Measurements from ENCODE around the gene AASS. TPM values are rescaled to one million over a fixed set of nuclear protein-coding genes. Genes with fewer than 3 reads are reported as not detected.
"Not testable (repeated sequence)": the region's sequence is repeated elsewhere in the genome, so short reads cannot be mapped to it uniquely, and the experiment has no call there.

The AASS gene
- total and polyA plus RNA-seq, 2 experiments from 2014 or later, result 368 to 789 TPM

GRCh38 chr7:122172144-122172543 lies 28.1 kb upstream of the AASS start:
- H2AFZ ChIP-seq; H3K4me3 ChIP-seq; H3K4me3 Mint-ChIP-seq; H3K27me3 ChIP-seq (ENCODE audit: insufficient read depth); H3K79me2 ChIP-seq (replicated peaks; ENCODE audit: insufficient read depth); H4K20me1 ChIP-seq (replicated peaks; ENCODE audit: insufficient read depth); H3K36me3 ChIP-seq (ENCODE audit: insufficient read depth); H3F3A ChIP-seq (replicated peaks; ENCODE audit: low read depth); H3K36me3 Mint-ChIP-seq (ENCODE audit: low read depth); H3K9me2 ChIP-seq (ENCODE audit: insufficient read depth); ATAC-seq; H3K27ac Mint-ChIP-seq; DNase-seq (ENCODE audit: low spot score); H3K27ac ChIP-seq (ENCODE audit: low read depth); H3K9me3 Mint-ChIP-seq; H3K27me3 Mint-ChIP-seq (ENCODE audit: insufficient read depth, low read depth, poor library complexity): not testable (repeated sequence)
- peaks cover 16% of the 10 kb centered on the region for H3K4me1 Mint-ChIP-seq
- peaks cover 15% of the 10 kb centered on the region for H3K4me1 ChIP-seq (ENCODE audit: insufficient read depth)
- peak overlapping the region; percentile 4; the same call in 1 of the 2 replicates for H3K4me2 ChIP-seq

DNA sequence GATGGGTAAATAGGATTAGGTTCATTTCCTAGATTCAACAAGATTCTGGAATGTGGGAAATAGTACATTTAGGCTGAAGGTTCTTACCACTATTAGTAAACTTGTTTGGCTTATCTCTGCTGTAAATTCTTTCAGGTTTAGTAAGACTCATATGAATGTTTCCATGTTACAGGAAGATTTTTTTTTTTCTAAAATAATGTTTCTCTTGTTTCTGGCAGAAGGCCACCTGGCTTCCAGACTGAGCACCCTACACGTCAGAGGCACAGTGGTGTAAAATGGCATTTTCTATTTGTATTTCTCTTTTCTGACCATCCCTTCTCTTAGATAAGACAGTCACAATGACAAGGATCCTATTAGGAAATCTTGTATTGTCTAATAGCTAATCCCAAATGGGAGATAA lies 22.7 kb upstream of the AASS start:
- no peak for ATAC-seq
- no peak overlapping the region for H3K27ac Mint-ChIP-seq
- DNase-seq (ENCODE audit: low spot score), result no peak

More for the DNA sequence above, 22.7 kb upstream of the AASS start:
- Histone ChIP-seq H3F3A (replicated peaks; ENCODE audit: low read depth) (no peaks in the 10 kb centered on the region), H3K27ac (ENCODE audit: low read depth) (no peak overlapping the region), H3K9me2 (ENCODE audit: insufficient read depth) (peaks cover 5% of the 10 kb centered on the region; the same call in 1 of the 2 replicates), H3K79me2 (replicated peaks; ENCODE audit: insufficient read depth) (no peaks in the 10 kb centered on the region), H3K4me1 (ENCODE audit: insufficient read depth) (peaks cover 11% of the 10 kb centered on the region), H2AFZ (no peak overlapping the region), H3K4me3 (no peak overlapping the region), H3K36me3 (ENCODE audit: insufficient read depth) (no peaks in the 10 kb centered on the region), H4K20me1 (replicated peaks; ENCODE audit: insufficient read depth) (no peaks in the 10 kb centered on the region), H3K4me2 (no peak overlapping the region), H3K27me3 (ENCODE audit: insufficient read depth) (no peaks in the 10 kb centered on the region)
- Mint-ChIP-seq H3K4me3 (no peak overlapping the region), H3K9me3 (no peaks in the 10 kb centered on the region), H3K27me3 (ENCODE audit: insufficient read depth, low read depth, poor library complexity) (no peaks in the 10 kb centered on the region), H3K36me3 (ENCODE audit: low read depth) (no peaks in the 10 kb centered on the region), H3K4me1 (peaks cover 9% of the 10 kb centered on the region)
- no peak for TF ChIP-seq CREB1 (CRISPR knock-in tag; IDR thresholded peaks at IDR 0.05; ENCODE audit: low read depth)
- no peak for TF ChIP-seq STAT1 (IDR thresholded peaks at IDR 0.05; ENCODE audit: unreplicated experiment)
- TF ChIP-seq, protein P1, sequence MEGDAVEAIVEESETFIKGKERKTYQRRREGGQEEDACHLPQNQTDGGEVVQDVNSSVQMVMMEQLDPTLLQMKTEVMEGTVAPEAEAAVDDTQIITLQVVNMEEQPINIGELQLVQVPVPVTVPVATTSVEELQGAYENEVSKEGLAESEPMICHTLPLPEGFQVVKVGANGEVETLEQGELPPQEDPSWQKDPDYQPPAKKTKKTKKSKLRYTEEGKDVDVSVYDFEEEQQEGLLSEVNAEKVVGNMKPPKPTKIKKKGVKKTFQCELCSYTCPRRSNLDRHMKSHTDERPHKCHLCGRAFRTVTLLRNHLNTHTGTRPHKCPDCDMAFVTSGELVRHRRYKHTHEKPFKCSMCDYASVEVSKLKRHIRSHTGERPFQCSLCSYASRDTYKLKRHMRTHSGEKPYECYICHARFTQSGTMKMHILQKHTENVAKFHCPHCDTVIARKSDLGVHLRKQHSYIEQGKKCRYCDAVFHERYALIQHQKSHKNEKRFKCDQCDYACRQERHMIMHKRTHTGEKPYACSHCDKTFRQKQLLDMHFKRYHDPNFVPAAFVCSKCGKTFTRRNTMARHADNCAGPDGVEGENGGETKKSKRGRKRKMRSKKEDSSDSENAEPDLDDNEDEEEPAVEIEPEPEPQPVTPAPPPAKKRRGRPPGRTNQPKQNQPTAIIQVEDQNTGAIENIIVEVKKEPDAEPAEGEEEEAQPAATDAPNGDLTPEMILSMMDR (conservative IDR thresholded peaks at IDR 0.05; ENCODE audit: low read depth in 2 of 2), result no peak
- TF ChIP-seq ZNF114 (CRISPR knock-in tag; IDR thresholded peaks at IDR 0.05), result no peak
- TF ChIP-seq JUNB (IDR thresholded peaks at IDR 0.05; ENCODE audit: unreplicated experiment), result no peak
- TF ChIP-seq, protein P2, sequence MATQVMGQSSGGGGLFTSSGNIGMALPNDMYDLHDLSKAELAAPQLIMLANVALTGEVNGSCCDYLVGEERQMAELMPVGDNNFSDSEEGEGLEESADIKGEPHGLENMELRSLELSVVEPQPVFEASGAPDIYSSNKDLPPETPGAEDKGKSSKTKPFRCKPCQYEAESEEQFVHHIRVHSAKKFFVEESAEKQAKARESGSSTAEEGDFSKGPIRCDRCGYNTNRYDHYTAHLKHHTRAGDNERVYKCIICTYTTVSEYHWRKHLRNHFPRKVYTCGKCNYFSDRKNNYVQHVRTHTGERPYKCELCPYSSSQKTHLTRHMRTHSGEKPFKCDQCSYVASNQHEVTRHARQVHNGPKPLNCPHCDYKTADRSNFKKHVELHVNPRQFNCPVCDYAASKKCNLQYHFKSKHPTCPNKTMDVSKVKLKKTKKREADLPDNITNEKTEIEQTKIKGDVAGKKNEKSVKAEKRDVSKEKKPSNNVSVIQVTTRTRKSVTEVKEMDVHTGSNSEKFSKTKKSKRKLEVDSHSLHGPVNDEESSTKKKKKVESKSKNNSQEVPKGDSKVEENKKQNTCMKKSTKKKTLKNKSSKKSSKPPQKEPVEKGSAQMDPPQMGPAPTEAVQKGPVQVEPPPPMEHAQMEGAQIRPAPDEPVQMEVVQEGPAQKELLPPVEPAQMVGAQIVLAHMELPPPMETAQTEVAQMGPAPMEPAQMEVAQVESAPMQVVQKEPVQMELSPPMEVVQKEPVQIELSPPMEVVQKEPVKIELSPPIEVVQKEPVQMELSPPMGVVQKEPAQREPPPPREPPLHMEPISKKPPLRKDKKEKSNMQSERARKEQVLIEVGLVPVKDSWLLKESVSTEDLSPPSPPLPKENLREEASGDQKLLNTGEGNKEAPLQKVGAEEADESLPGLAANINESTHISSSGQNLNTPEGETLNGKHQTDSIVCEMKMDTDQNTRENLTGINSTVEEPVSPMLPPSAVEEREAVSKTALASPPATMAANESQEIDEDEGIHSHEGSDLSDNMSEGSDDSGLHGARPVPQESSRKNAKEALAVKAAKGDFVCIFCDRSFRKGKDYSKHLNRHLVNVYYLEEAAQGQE (IDR thresholded peaks at IDR 0.05; ENCODE audit: unreplicated experiment), result no peak
- TF ChIP-seq POLR2AphosphoS5 (IDR thresholded peaks at IDR 0.05; ENCODE audit: low read depth), result no peak
- TF ChIP-seq ZNF331 (CRISPR knock-in tag; IDR thresholded peaks at IDR 0.05; ENCODE audit: low read depth), result no peak

Measured in GM23338 (cell line).